ENCODE measurements around the gene SGIP1. TPM values are rescaled to one million over a fixed set of nuclear protein-coding genes. Genes with fewer than 3 reads are reported as not detected.

The SGIP1 gene
- total and polyA plus RNA-seq, 2 of the 8 experiments (the other 6 are each of a cell fraction or from before 2014, with no cell fraction given), result 1.4 to 2.1 TPM

GRCh38 chr1:66692681-66693080, 158.7 kb downstream of the SGIP1 start:
- H3K23ac ChIP-seq (ENCODE audit: insufficient read length), result no peak overlapping the region
- H3K4ac ChIP-seq (replicated peaks; ENCODE audit: insufficient read length, low read depth, low read length), result no peak overlapping the region
- H2BK20ac ChIP-seq (ENCODE audit: low read length), result no peak overlapping the region
- no peak overlapping the region for H3K4me3 ChIP-seq (ENCODE audit: extremely low read depth in 1 of 4, insufficient read depth in 2 of 4, low read depth in 3 of 4, low read length in 4 of 4)
- CTCF ChIA-PET (ENCODE audit: partially characterized antibody), result interaction anchor here (1.1 kb wide), 1 partner anchor 18 kb away, joined by 4 read pairs; no protein-coding TSS in a partner anchor
- H3K9me3 ChIP-seq (ENCODE audit: insufficient read depth in 2 of 2, low read depth in 1 of 2, low read length in 1 of 2), result no peaks in the 10 kb centered on the region
- H2BK120ac ChIP-seq (replicated peaks; ENCODE audit: low read depth, low read length), result no peak overlapping the region
- no peaks in the 10 kb centered on the region for H3K36me3 ChIP-seq (ENCODE audit: control insufficient read depth in 2 of 4, insufficient read depth in 4 of 4, low read length in 3 of 4)
- no peaks in the 10 kb centered on the region for H3K27me3 ChIP-seq (replicated peaks in 1 of 4; ENCODE audit: control insufficient read depth in 3 of 4, extremely low read depth in 1 of 4, insufficient read depth in 3 of 4, low read length in 3 of 4)
- no peak overlapping the region for H3K14ac ChIP-seq (ENCODE audit: insufficient read length)
- POLR2A ChIA-PET (ENCODE audit: partially characterized antibody), result interaction anchor here (0.8 kb wide), 1 partner anchor 311 kb away, joined by 3 read pairs; no protein-coding TSS in a partner anchor
- H4K8ac ChIP-seq (ENCODE audit: extremely low read depth, insufficient read depth, low read length), result no peak overlapping the region
- DNase-seq (ENCODE audit: low read depth in 1 of 2, low spot score in 2 of 2), result no peak
- H3K56ac ChIP-seq (replicated peaks; ENCODE audit: insufficient read length, low read depth, low read length), result no peak overlapping the region
- WGBS, 2 experiments (ENCODE audit: extremely low coverage in 1 of 2, insufficient coverage in 1 of 2, insufficient read length in 1 of 2, insufficient replicate concordance in 2 of 2, low coverage in 1 of 2, low lambda C conversion rate in 2 of 2, missing lambda C conversion rate in 1 of 2), result 98% methylated on average over 3 of the region's 3 CpGs; no CpG with 5 or more reads in 1 of the 2 experiments
- no peak overlapping the region for H2BK12ac ChIP-seq (ENCODE audit: low read depth, low read length)
- H3K4me1 ChIP-seq (replicated peaks in 1 of 4; ENCODE audit: control insufficient read depth in 3 of 4, insufficient read depth in 4 of 4, low read length in 3 of 4), result peaks cover 0 to 2% (median 0%) of the 10 kb centered on the region in 4 experiments; a peak in 1 of 7 replicates
- no peak for FAIRE-seq
- no peaks in the 10 kb centered on the region for H3K79me1 ChIP-seq (ENCODE audit: low read depth, low read length)
- H3K23me2 ChIP-seq (ENCODE audit: low read depth, low read length), result no peaks in the 10 kb centered on the region
- no peak overlapping the region for H2BK15ac ChIP-seq (ENCODE audit: low read length)
- TF ChIP-seq FOSL1 (IDR thresholded peaks at IDR 0.05; ENCODE audit: insufficient read depth, low read depth, low read length) (no peak), CEBPB (IDR thresholded peaks at IDR 0.05; ENCODE audit: low read depth, low read length) (0 out of 2 replicates have a peak, but pooled peaks have one; percentile 13)
- no peak overlapping the region for H2AFZ ChIP-seq (ENCODE audit: low read length)
- H3K79me2 ChIP-seq (ENCODE audit: control insufficient read depth in 1 of 2, insufficient read depth in 2 of 2, low read length in 2 of 2), result no peaks in the 10 kb centered on the region
- no peak overlapping the region for H4K5ac ChIP-seq (ENCODE audit: insufficient read length, low read depth, low read length)
- H3K9ac ChIP-seq (replicated peaks in 1 of 4; ENCODE audit: extremely low read depth in 1 of 4, low read depth in 3 of 4, low read length in 3 of 4), result no peak overlapping the region
- H3K4me2 ChIP-seq (ENCODE audit: insufficient read depth in 1 of 2, low read depth in 2 of 2, low read length in 2 of 2), result no peak overlapping the region
- no peak overlapping the region for H2BK5ac ChIP-seq (ENCODE audit: low read depth, low read length)
- no peak overlapping the region for H2AK5ac ChIP-seq (ENCODE audit: low read depth, low read length)
- no peak overlapping the region for H4K91ac ChIP-seq (replicated peaks; ENCODE audit: insufficient read length, low read length)
- H4K20me1 ChIP-seq (replicated peaks in 1 of 2; ENCODE audit: control insufficient read depth in 1 of 2, insufficient read depth in 2 of 2, low read length in 2 of 2), result no peaks in the 10 kb centered on the region
- no peak overlapping the region for H3K27ac ChIP-seq (ENCODE audit: low read depth, low read length)
- no peak overlapping the region for H3K18ac ChIP-seq (ENCODE audit: extremely low read depth, low read length)
